Measurements from ENCODE around the gene COX20. TPM values are rescaled to one million over a fixed set of nuclear protein-coding genes. Genes with fewer than 3 reads are reported as not detected.

COX20 gene
- total and polyA plus RNA-seq, 2 donors (not counting 3 experiments of a cell fraction or from before 2014, with no cell fraction given) = 17.1 to 30.2 TPM

- Histone ChIP-seq H3K79me2 (ENCODE audit: control insufficient read depth, insufficient read depth, low read length) (peaks cover 51% of the 10 kb centered on the region), H3K36me3 (ENCODE audit: control insufficient read depth in 2 of 2, extremely low read depth in 1 of 2, insufficient read depth in 2 of 2, low read length in 2 of 2) (peaks cover 19 to 46% of the 10 kb centered on the region in 2 experiments), H3K4me3 (replicated peaks in 1 of 3; ENCODE audit: insufficient read depth in 1 of 3, low read depth in 1 of 3, low read length in 3 of 3) (no peak overlapping the region), H3K9me3 (replicated peaks; ENCODE audit: control insufficient read depth, insufficient read depth, low read length) (no peaks in the 10 kb centered on the region), H3K27me3 (ENCODE audit: control insufficient read depth in 2 of 2, insufficient read depth in 2 of 2, low read length in 2 of 2) (no peaks in the 10 kb centered on the region), H3K4me1 (ENCODE audit: control insufficient read depth, extremely low read depth, insufficient read depth, low read length) (no peaks in the 10 kb centered on the region), H3K4me2 (ENCODE audit: insufficient read depth, low read length) (no peak overlapping the region), H4K20me1 (replicated peaks; ENCODE audit: control insufficient read depth, extremely low read depth, insufficient read depth, low read length) (peaks cover 3% of the 10 kb centered on the region), H3K9ac (replicated peaks; ENCODE audit: extremely low read depth, insufficient read depth, low read length) (no peak overlapping the region), H3K27ac (ENCODE audit: insufficient read depth, low read depth, low read length) (no peak overlapping the region), H2AFZ (ENCODE audit: low read depth, low read length) (no peak overlapping the region), H3K9me1 (replicated peaks; ENCODE audit: control insufficient read depth, extremely low read depth, insufficient read depth, low read length) (no peaks in the 10 kb centered on the region)
- intact Hi-C loops (cut with micrococcal nuclease) = no loop called here
- ChIA-PET CTCF (interaction anchor here (2.4 to 4.8 kb wide), 3 partner anchors 11 to 192 kb away, joined by 10 to 30 read pairs (median 15); partner anchors contain the start of gene COX20), POLR2A (interaction anchor here (1.1 kb wide), 1 partner anchor 11 kb away, joined by 3 read pairs; no protein-coding TSS in a partner anchor)
- FAIRE-seq (no peak), DNase-seq (ENCODE audit: low read depth, low spot score) (no peak)
- dilution Hi-C loops (cut with MboI; ENCODE audit: extremely low pct_ligation_motif_present, low sequenced_read_pairs) = no loop called here
- no TSS peak for BruUV-seq (replicated peaks)
- no peak for TF ChIP-seq MYC (IDR thresholded peaks at IDR 0.05; ENCODE audit: low read depth, low read length)
- no peak for TF ChIP-seq EZH2 (IDR thresholded peaks at IDR 0.05; ENCODE audit: borderline replicate concordance, low read depth, low read length, severe bottlenecking)
Observed at GRCh38 chr1:244850099-244850852, 14.8 kb downstream of the COX20 start.

- FAIRE-seq = no peak
- Histone ChIP-seq H3K27me3 (ENCODE audit: control insufficient read depth in 2 of 2, insufficient read depth in 2 of 2, low read length in 2 of 2) (no peaks in the 10 kb centered on the region), H3K9me1 (replicated peaks; ENCODE audit: control insufficient read depth, extremely low read depth, insufficient read depth, low read length) (no peaks in the 10 kb centered on the region), H3K27ac (ENCODE audit: insufficient read depth, low read depth, low read length) (no peak overlapping the region), H3K9me3 (replicated peaks; ENCODE audit: control insufficient read depth, insufficient read depth, low read length) (no peaks in the 10 kb centered on the region), H3K4me1 (ENCODE audit: control insufficient read depth, extremely low read depth, insufficient read depth, low read length) (no peaks in the 10 kb centered on the region), H3K9ac (replicated peaks; ENCODE audit: extremely low read depth, insufficient read depth, low read length) (no peak overlapping the region), H4K20me1 (replicated peaks; ENCODE audit: control insufficient read depth, extremely low read depth, insufficient read depth, low read length) (peaks cover 3% of the 10 kb centered on the region), H3K79me2 (ENCODE audit: control insufficient read depth, insufficient read depth, low read length) (peaks cover 55% of the 10 kb centered on the region), H2AFZ (ENCODE audit: low read depth, low read length) (no peak overlapping the region), H3K36me3 (ENCODE audit: control insufficient read depth in 2 of 2, extremely low read depth in 1 of 2, insufficient read depth in 2 of 2, low read length in 2 of 2) (peaks cover 19 to 49% of the 10 kb centered on the region in 2 experiments), H3K4me3 (replicated peaks in 1 of 3; ENCODE audit: insufficient read depth in 1 of 3, low read depth in 1 of 3, low read length in 3 of 3) (no peak overlapping the region), H3K4me2 (ENCODE audit: insufficient read depth, low read length) (no peak overlapping the region)
- intact Hi-C loops (cut with micrococcal nuclease) (no loop called here), dilution Hi-C loops (cut with MboI; ENCODE audit: extremely low pct_ligation_motif_present, low sequenced_read_pairs) (no loop called here)
- TF ChIP-seq GATA2 (IDR thresholded peaks at IDR 0.05; ENCODE audit: insufficient read depth, insufficient read length, low read depth, low read length) = no peak
- no peak for TF ChIP-seq JUN (IDR thresholded peaks at IDR 0.05; ENCODE audit: borderline replicate concordance, insufficient read depth, insufficient read length, low read depth)
- no peak for TF ChIP-seq POLR2AphosphoS5 (IDR thresholded peaks at IDR 0.05; ENCODE audit: insufficient read depth, low read depth, low read length)
- TF ChIP-seq MAX (IDR thresholded peaks at IDR 0.05; ENCODE audit: insufficient read depth, insufficient read length) = no peak
- no peak for TF ChIP-seq EZH2 (IDR thresholded peaks at IDR 0.05; ENCODE audit: borderline replicate concordance, low read depth, low read length, severe bottlenecking)
- TF ChIP-seq MYC (IDR thresholded peaks at IDR 0.05; ENCODE audit: low read depth, low read length) = no peak
- TF ChIP-seq FOS (IDR thresholded peaks at IDR 0.05; ENCODE audit: borderline replicate concordance, insufficient read depth, low read length) = no peak
- no peak for TF ChIP-seq CTCF (IDR thresholded peaks at IDR 0.05; ENCODE audit: extremely low read depth in 1 of 2, insufficient read depth in 1 of 2, low read depth in 1 of 2, low read length in 2 of 2)
- no peak for TF ChIP-seq POLR2A (IDR thresholded peaks at IDR 0.05; ENCODE audit: low read depth, low read length)
- DNase-seq (ENCODE audit: low read depth, low spot score) = no peak
- ChIA-PET POLR2A (interaction anchor here (0.6 kb wide), 1 partner anchor 16 kb away, joined by 4 read pairs; the partner anchor contains the start of gene COX20), CTCF (interaction anchor here (2.4 to 4.8 kb wide), 3 partner anchors 10 to 192 kb away, joined by 10 to 30 read pairs (median 15); partner anchors contain the start of gene COX20)
- BruUV-seq (replicated peaks) = no TSS peak
Observed at GRCh38 chr1:244850896-244851295, 15.4 kb downstream of the COX20 start.
